AG04450 (cell line): ENCODE data around the gene PDE2A. TPM values are rescaled to one million over a fixed set of nuclear protein-coding genes. Genes with fewer than 3 reads are reported as not detected.
A peak's percentile ranks its signal among the peaks of the same experiment; 100 is the strongest.

Source experiments
- CTCF ChIA-PET: fragments of 300-600, 350-600 bp; formaldehyde crosslinking; extraction: SDS; loops from one replicate; lab custom pipeline; 2022; ENCODE audit warnings: antibody characterized with exemption, inconsistent platforms; lab: Charles Lee
- POLR2A ChIA-PET: fragments of 350-600 bp; formaldehyde crosslinking; extraction: SDS; loops from one replicate; lab custom pipeline; 2021; ENCODE audit warnings: antibody characterized with exemption, inconsistent platforms; lab: Yijun Ruan, JAX
- DNase-seq: peaks from one replicate; pipeline ENCODE4 v3.0.0-alpha.2; 2011; ENCODE audit warnings: low read depth, low spot score
- H3K27ac ChIP-seq: one replicate; pipeline ENCODE4 v1.5.1; 2012; ENCODE audit warnings: low read depth, low read length, control low read depth
- H3K27me3 ChIP-seq: one replicate; pipeline ENCODE4 v1.6.0; 2012; ENCODE audit warnings: low read length; ENCODE audit not compliant: control insufficient read depth, insufficient read depth
- H3K4me3 ChIP-seq: 2 replicates; pipeline ENCODE4 v1.5.1; 2011; ENCODE audit warnings: mild to moderate bottlenecking, low read depth, low read length, control low read depth
- H3K9me3 ChIP-seq: 2 replicates; pipeline ENCODE4 v1.5.1; 2012; ENCODE audit warnings: low read length; ENCODE audit not compliant: control insufficient read depth, insufficient read depth
- CTCF ChIP-seq: IDR thresholded peaks from 2 replicates; pipeline ENCODE4 v1.5.1; 2011; ENCODE audit warnings: low read depth, low read length, control low read depth, inconsistent platforms
- polyA plus RNA-seq: library from polyadenylated mRNA; depleted of rRNA; stranded (reverse); fragments of >200 nt; gene quantifications from 2 replicates; pipeline ENCODE4 v1.2.3, GENCODE V29; 2011

PDE2A gene
- polyA plus RNA-seq, 1 experiment: 0.02 TPM

- H3K27ac ChIP-seq: peak overlapping the region; percentile 52
- CTCF ChIA-PET: interaction anchor here (0.9 to 6.7 kb wide), 5 partner anchors 13 to 557 kb away, joined by 3 to 69 read pairs (median 8); no protein-coding TSS in a partner anchor
- H3K9me3 ChIP-seq: no peaks in the 10 kb centered on the region
- TF ChIP-seq CTCF: no peak
- POLR2A ChIA-PET: no interaction called here
- H3K27me3 ChIP-seq: no peaks in the 10 kb centered on the region
- H3K4me3 ChIP-seq: no peak overlapping the region
- no peak for DNase-seq
Measured at GRCh38 chr11:72685560-72686480, 11.6 kb upstream of the PDE2A start.

- no peak for DNase-seq
- H3K27me3 ChIP-seq: peaks cover 2% of the 10 kb centered on the region
- peak; percentile 73 for TF ChIP-seq CTCF
- no peaks in the 10 kb centered on the region for H3K9me3 ChIP-seq
- POLR2A ChIA-PET: no interaction called here
- H3K27ac ChIP-seq: no peak overlapping the region
- no peak overlapping the region for H3K4me3 ChIP-seq
- CTCF ChIA-PET: interaction anchor here (0.6 to 6.7 kb wide), 23 partner anchors 9 to 558 kb away, joined by 3 to 69 read pairs (median 4); no protein-coding TSS in a partner anchor
Measured at GRCh38 chr11:72684236-72684912, 10.2 kb upstream of the PDE2A start.

GRCh38 chr11:72683782-72684200, 9.6 kb upstream of the PDE2A start:
- no peaks in the 10 kb centered on the region for H3K9me3 ChIP-seq
- H3K27ac ChIP-seq: no peak overlapping the region
- peak; percentile 91 for TF ChIP-seq CTCF
- H3K4me3 ChIP-seq: no peak overlapping the region
- H3K27me3 ChIP-seq: peaks cover 8% of the 10 kb centered on the region
- ChIA-PET POLR2A (no interaction called here), CTCF (interaction anchor here (0.6 to 6.7 kb wide), 20 partner anchors 9 to 229 kb away, joined by 3 to 69 read pairs (median 4); no protein-coding TSS in a partner anchor)
- no peak for DNase-seq

GRCh38 chr11:72682858-72683243, 8.6 kb upstream of the PDE2A start:
- ChIA-PET CTCF (interaction anchor here (0.6 to 6.7 kb wide), 14 partner anchors 8 to 212 kb away, joined by 3 to 69 read pairs (median 4); no protein-coding TSS in a partner anchor), POLR2A (no interaction called here)
- no peak for DNase-seq
- no peak for TF ChIP-seq CTCF
- no peak overlapping the region for H3K4me3 ChIP-seq
- peaks cover 18% of the 10 kb centered on the region for H3K27me3 ChIP-seq
- H3K9me3 ChIP-seq: no peaks in the 10 kb centered on the region
- H3K27ac ChIP-seq: no peak overlapping the region
